Psoas muscle (tissue), 8 donors: Measurements from ENCODE around the gene PPP2R2C. TPM values are rescaled to one million over a fixed set of nuclear protein-coding genes. Genes with fewer than 3 reads are reported as not detected.

Experiments
- ATAC-seq, 4 donors: fragments of 200-7000 bp; cut with Tn5 transposase; one replicate each; pipeline ENCODE4 v1.9.1; 2020; ENCODE audit warnings: moderate library complexity in 3 of 4, mild to moderate bottlenecking in 2 of 4
- DNase-seq, 2 donors: peaks; one replicate each; pipeline ENCODE4 v3.0.0-alpha.2; 2020
- H3K27ac ChIP-seq: fragments of 200-600 bp; one replicate; pipeline ENCODE4 v1.8.0; 2022
- H3K27me3 ChIP-seq, 3 donors: fragments of 200-600 bp in 1 of 3; one replicate each; pipeline versions ENCODE4 v1.6.1 to v1.8.0; 2013 to 2022; ENCODE audit warnings: low read length in 2 of 3, mild to moderate bottlenecking in 2 of 3, moderate library complexity in 1 of 3; ENCODE audit not compliant: insufficient read depth in 3 of 3
- H3K36me3 ChIP-seq, 2 donors: fragments of 200-600 bp in 1 of 2; one replicate each; pipeline versions ENCODE4 v1.6.1 to v1.8.0; 2013 to 2022; ENCODE audit warnings: low read depth in 1 of 2, mild to moderate bottlenecking in 1 of 2, moderate library complexity in 1 of 2; ENCODE audit not compliant: insufficient read depth in 1 of 2
- H3K4me1 ChIP-seq: fragments of 200-600 bp; one replicate; pipeline ENCODE4 v1.8.0; 2022
- H3K4me3 ChIP-seq: fragments of 200-600 bp; one replicate; pipeline ENCODE4 v1.8.0; 2022; ENCODE audit warnings: mild to moderate bottlenecking
- H3K9me3 ChIP-seq: fragments of 200-600 bp; one replicate; pipeline ENCODE4 v1.8.0; 2022
- CTCF ChIP-seq: fragments of 200-600 bp; IDR thresholded peaks from one replicate; pipeline ENCODE4 v1.8.0; 2022; ENCODE audit warnings: antibody characterized with exemption
- WGBS, 3 donors: extraction: QIAGEN DNeasy Blood & Tissue Kit; methylation state at CpG; one replicate each; pipeline versions ENCODE4 v1.1.6 to v1.1.7; 2013; 5-methylcytosine and 5-hydroxymethylcytosine counted together
- intact Hi-C, 2 donors: fragments of 100-400 bp; cut with DNase I; formaldehyde crosslinking; loops; one replicate each; pipeline versions ENCODE4 v1.11.0 to v1.14.2; 2022
- polyA plus RNA-seq, 3 donors: library from polyadenylated mRNA; stranded (reverse); fragments of 200-250 nt; gene quantifications; one replicate each; pipeline ENCODE4 v1.2.3, GENCODE V29; 2013
- total RNA-seq, 4 donors: library from RNA; stranded (reverse); fragmentation: NEBNext Ultra II Directional in 2 of 4; extraction: Animal tissue kit (Norgen Biotek cat#: 25700) in 2 of 4; gene quantifications; one replicate each; pipeline versions ENCODE4 v1.2.1 to v1.2.4, GENCODE V29; 2021 to 2023
- donor health status: healthy with polysubstance abuse.
- donor health status: DM: no; HTN: no; CAD: no; lungs with moderate emphysema.
- donor health status: Bipolar disorder and iron deficiency.
- donor health status: healthy.
- donor health status: DM: yes; HTN: yes; CAD: no.
- donor health status: DM: no; HTN: no; CAD: no.
- donor health status: DM: no; HTN: no; CAD: no.
- donor health status: DM: yes; HTN: yes; CAD: no.

Gene PPP2R2C
- total and polyA plus RNA-seq, 7 donors, result 0.08 to 3.2 (median 1.2) TPM

DNA sequence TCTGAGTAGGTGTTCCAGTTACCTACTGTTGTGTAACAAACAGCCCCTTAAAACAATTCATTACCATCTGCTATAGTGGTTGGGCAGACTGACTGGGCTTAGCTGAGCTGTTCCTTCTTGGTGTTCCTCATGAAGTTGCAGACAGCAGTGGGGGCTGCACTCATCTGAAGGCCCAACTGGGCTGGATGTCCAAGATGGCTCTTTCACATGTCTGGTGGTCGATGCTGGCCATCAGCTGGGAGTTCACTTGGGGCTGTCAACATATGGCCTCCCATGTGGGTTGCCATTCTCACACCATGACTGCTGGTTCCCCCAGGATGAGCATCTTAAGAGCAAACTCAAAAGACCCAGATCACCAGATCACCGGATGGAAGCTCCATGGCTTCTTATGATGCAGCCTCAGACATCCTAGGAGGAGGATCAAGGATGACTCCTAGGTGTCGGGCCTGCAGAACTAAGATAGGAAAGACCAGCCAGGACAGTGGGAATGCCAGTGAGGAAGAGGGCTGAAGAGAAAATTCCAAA is 34.3 kb upstream of the PPP2R2C start:
- no peak for TF ChIP-seq CTCF
- Histone ChIP-seq H3K4me1 (no peaks in the 10 kb centered on the region), H3K36me3 (no peaks in the 10 kb centered on the region), H3K27me3 (peaks cover 0 to 4% (median 0%) of the 10 kb centered on the region in 3 donors), H3K4me3 (no peak overlapping the region), H3K9me3 (peaks cover 6% of the 10 kb centered on the region), H3K27ac (no peak overlapping the region)
- DNase-seq (no peak), ATAC-seq (no peak)
- WGBS, 3 donors, result 87 to 94% (median 90%) methylated on average over 3 of the region's 3 CpGs
- intact Hi-C loops, result no loop called here

DNA sequence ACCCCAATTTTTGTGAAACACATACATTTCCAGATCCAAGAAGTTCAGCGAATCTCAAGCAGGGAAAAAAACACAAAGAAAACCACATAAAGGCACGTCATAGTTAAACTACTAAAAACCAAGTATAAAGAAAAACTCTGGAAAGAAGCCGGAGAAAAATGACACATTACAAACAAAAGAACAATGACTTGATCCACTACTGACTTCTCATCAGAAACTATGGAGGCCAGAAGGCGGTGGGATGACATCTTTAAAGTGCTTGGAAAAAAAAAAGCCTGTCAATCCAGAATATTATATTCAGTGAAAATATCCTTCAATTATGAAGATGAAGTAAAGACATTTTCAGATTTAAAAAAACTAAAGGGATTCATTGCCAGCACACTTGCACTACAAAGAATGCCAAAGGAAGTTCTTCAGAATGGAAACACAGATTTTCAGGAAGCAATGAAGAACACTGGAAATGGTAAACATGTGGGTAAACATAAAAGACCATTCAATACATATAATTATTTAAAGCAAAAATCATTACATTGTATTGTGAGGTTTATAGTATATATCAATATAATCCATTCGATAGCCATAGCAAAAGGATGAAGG is 32.6 kb upstream of the PPP2R2C start:
- H3K4me1 ChIP-seq, result no peaks in the 10 kb centered on the region
- peaks cover 6% of the 10 kb centered on the region for H3K9me3 ChIP-seq
- 76 to 83% (median 80%) methylated on average over 5 of the region's 5 CpGs for WGBS, 3 donors
- no peaks in the 10 kb centered on the region for H3K36me3 ChIP-seq
- H3K27me3 ChIP-seq, result peaks cover 0 to 6% (median 0%) of the 10 kb centered on the region in 3 donors
- no peak overlapping the region for H3K4me3 ChIP-seq
- no peak for DNase-seq
- intact Hi-C loops, result no loop called here
- no peak for ATAC-seq
- no peak for TF ChIP-seq CTCF
- H3K27ac ChIP-seq, result no peak overlapping the region

GRCh38 chr4:6502747-6503465 is 30.5 kb upstream of the PPP2R2C start:
- Histone ChIP-seq H3K27me3 (peaks cover 0 to 18% (median 0%) of the 10 kb centered on the region in 3 donors), H3K36me3 (no peaks in the 10 kb centered on the region), H3K27ac (no peak overlapping the region), H3K9me3 (peaks cover 6% of the 10 kb centered on the region), H3K4me1 (no peaks in the 10 kb centered on the region), H3K4me3 (no peak overlapping the region)
- ATAC-seq (no peak), DNase-seq (no peak)
- no peak for TF ChIP-seq CTCF
- 55 to 73% (median 65%) methylated on average over 6 of the region's 6 CpGs for WGBS, 3 donors
- intact Hi-C loops, result no loop called here

GRCh38 chr4:6502147-6502546 is 29.7 kb upstream of the PPP2R2C start:
- Histone ChIP-seq H3K27ac (no peak overlapping the region), H3K4me3 (no peak overlapping the region), H3K27me3 (peaks cover 0 to 18% (median 0%) of the 10 kb centered on the region in 3 donors), H3K36me3 (no peaks in the 10 kb centered on the region), H3K4me1 (no peaks in the 10 kb centered on the region), H3K9me3 (peaks cover 6% of the 10 kb centered on the region)
- intact Hi-C loops, result no loop called here
- WGBS, 3 donors, result 53 to 69% (median 57%) methylated on average over 6 of the region's 6 CpGs
- DNase-seq, result no peak
- no peak for ATAC-seq
- no peak for TF ChIP-seq CTCF
